SU-DHL-6 (cell line): Measurements from ENCODE around the gene SOX15.

Experiments used
- H2AFZ ChIP-seq: fragments of 200-600 bp; sonication (generic); 2 replicates; pipeline ENCODE4 v1.6.1; 2014; ENCODE audit warnings: low read depth, mild to moderate bottlenecking, moderate library complexity, mixed read lengths, antibody characterized with exemption, low read length; ENCODE audit not compliant: severe bottlenecking
- H3F3A ChIP-seq: fragments of 200-600 bp; shearing (Covaris generic); 2 replicates; pipeline ENCODE4 v1.6.0; 2016; ENCODE audit warnings: antibody characterized with exemption, mild to moderate bottlenecking; ENCODE audit not compliant: insufficient read depth
- H3K27ac ChIP-seq: fragments of 200-600 bp; sonication (generic); 2 replicates; pipeline ENCODE4 v1.5.1; 2016; ENCODE audit warnings: low read depth, mild to moderate bottlenecking, low read length, moderate library complexity, mixed read lengths
- H3K27me3 ChIP-seq: fragments of 200-600 bp; sonication (generic), shearing (Covaris generic); 2 replicates; pipeline ENCODE4 v1.6.0; 2014; ENCODE audit warnings: mild to moderate bottlenecking, low read length
- H3K36me3 ChIP-seq: fragments of 200-600 bp; sonication (generic); 2 replicates; pipeline ENCODE4 v1.6.1; 2014; ENCODE audit warnings: mild to moderate bottlenecking, low read length, mixed read lengths
- H3K4me2 ChIP-seq: fragments of 300-600, 200-600 bp; shearing (Covaris generic), sonication (generic); 2 replicates; pipeline ENCODE4 v1.6.0; 2014; ENCODE audit warnings: low read length, low read depth, mild to moderate bottlenecking; ENCODE audit not compliant: poor library complexity, severe bottlenecking
- H3K4me3 ChIP-seq: fragments of 200-600 bp; sonication (generic); 2 replicates; pipeline ENCODE4 v1.5.1; 2014; ENCODE audit warnings: antibody characterized with exemption, low read length, mild to moderate bottlenecking, mixed read lengths; ENCODE audit not compliant: insufficient read depth, poor library complexity, severe bottlenecking
- H3K79me2 ChIP-seq: fragments of 200-600 bp; sonication (generic); 2 replicates; pipeline ENCODE4 v1.6.1; 2014; ENCODE audit warnings: mild to moderate bottlenecking, low read length, moderate library complexity; ENCODE audit not compliant: insufficient read depth
- H3K9ac ChIP-seq: fragments of 200-600 bp; sonication (generic); 2 replicates; pipeline ENCODE4 v1.7.0; 2014; ENCODE audit warnings: mild to moderate bottlenecking, low read length
- H3K9me2 ChIP-seq: fragments of 200-600 bp; sonication (generic); replicated peaks from 2 replicates; pipeline ENCODE4 v1.6.1; 2014; ENCODE audit warnings: low read length; ENCODE audit not compliant: insufficient read depth
- H3K9me3 ChIP-seq: fragments of 200-600 bp; sonication (generic); 2 replicates; pipeline ENCODE4 v1.6.1; 2014; ENCODE audit warnings: low read length, mixed read lengths; ENCODE audit not compliant: insufficient read depth
- H4K20me1 ChIP-seq: fragments of 200-600 bp; sonication (generic); 2 replicates; pipeline ENCODE4 v1.6.1; 2014; ENCODE audit warnings: low read depth, mild to moderate bottlenecking, antibody characterized with exemption, low read length, moderate library complexity, mixed read lengths
- EZH2phosphoT487 ChIP-seq: fragments of 200-600 bp; sonication (generic), shearing (Covaris generic); conservative IDR thresholded peaks from 2 replicates; pipeline ENCODE4 v1.6.1; 2018; ENCODE audit warnings: mild to moderate bottlenecking, antibody characterized with exemption, low read length, moderate library complexity, mixed read lengths
- TF ChIP-seq, protein P1 (sequence below): fragments of 200-600 bp; sonication (generic); IDR thresholded peaks from one replicate; pipeline ENCODE4 v1.5.1; 2017; ENCODE audit warnings: antibody characterized with exemption, mild to moderate bottlenecking, low read length, moderate library complexity; ENCODE audit not compliant: insufficient read depth, poor library complexity, severe bottlenecking

Gene SOX15

DNA sequence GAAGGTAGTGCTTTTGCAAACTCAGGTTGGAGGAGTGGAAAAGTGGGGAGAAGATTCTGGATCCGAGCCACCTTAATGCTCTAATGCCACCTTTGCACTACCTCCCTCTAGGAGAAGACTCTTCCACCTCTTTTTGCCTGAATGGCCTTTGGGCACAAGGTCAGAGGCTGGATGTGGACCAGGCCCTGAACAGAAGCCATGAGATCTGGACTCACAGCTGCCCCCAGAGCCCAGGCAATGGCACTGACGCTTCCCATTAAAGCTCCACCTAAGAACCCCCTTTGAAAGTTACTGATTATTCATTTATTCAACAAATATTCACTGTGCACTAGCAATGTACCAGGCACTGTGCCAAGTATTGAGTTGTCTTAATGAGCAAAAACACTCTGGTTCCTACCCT, 43.2 kb upstream of the SOX15 start:
- H3K4me2 ChIP-seq: no peak overlapping the region
- no peaks in the 10 kb centered on the region for H3K9me2 ChIP-seq
- no peak overlapping the region for H3K4me3 ChIP-seq
- TF ChIP-seq, protein P1, sequence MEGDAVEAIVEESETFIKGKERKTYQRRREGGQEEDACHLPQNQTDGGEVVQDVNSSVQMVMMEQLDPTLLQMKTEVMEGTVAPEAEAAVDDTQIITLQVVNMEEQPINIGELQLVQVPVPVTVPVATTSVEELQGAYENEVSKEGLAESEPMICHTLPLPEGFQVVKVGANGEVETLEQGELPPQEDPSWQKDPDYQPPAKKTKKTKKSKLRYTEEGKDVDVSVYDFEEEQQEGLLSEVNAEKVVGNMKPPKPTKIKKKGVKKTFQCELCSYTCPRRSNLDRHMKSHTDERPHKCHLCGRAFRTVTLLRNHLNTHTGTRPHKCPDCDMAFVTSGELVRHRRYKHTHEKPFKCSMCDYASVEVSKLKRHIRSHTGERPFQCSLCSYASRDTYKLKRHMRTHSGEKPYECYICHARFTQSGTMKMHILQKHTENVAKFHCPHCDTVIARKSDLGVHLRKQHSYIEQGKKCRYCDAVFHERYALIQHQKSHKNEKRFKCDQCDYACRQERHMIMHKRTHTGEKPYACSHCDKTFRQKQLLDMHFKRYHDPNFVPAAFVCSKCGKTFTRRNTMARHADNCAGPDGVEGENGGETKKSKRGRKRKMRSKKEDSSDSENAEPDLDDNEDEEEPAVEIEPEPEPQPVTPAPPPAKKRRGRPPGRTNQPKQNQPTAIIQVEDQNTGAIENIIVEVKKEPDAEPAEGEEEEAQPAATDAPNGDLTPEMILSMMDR: no peak
- no peak for TF ChIP-seq EZH2phosphoT487
- no peak overlapping the region for H3K27ac ChIP-seq
- H3K36me3 ChIP-seq: no peaks in the 10 kb centered on the region
- H3K9ac ChIP-seq: no peak overlapping the region
- no peaks in the 10 kb centered on the region for H3F3A ChIP-seq
- H3K27me3 ChIP-seq: no peaks in the 10 kb centered on the region
- no peaks in the 10 kb centered on the region for H3K9me3 ChIP-seq
- no peaks in the 10 kb centered on the region for H3K79me2 ChIP-seq
- no peaks in the 10 kb centered on the region for H4K20me1 ChIP-seq
- H2AFZ ChIP-seq: peak overlapping the region; percentile 20

DNA sequence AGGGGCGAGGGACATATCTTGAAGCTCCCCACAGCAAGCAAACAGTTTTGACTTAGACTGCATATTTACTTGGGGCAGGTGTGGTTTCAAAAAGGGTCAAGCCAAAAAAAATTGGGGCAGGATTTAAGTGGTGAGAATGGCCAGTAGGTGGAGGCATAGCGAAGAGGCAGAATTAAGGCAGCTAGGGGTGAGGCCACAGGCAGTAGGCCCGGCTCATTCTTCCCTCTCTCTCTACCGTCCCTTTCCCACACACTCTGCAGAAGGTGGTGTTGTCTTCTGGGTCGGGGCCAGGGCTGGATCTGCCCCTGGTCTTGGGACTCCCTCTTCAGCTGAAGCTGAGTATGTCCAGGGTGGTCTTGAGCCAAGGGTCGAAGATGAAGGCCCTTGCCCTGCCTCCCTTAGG, 42.6 kb upstream of the SOX15 start:
- Histone ChIP-seq H3K79me2 (no peaks in the 10 kb centered on the region), H2AFZ (peak overlapping the region; percentile 20), H4K20me1 (no peaks in the 10 kb centered on the region), H3K9me3 (no peaks in the 10 kb centered on the region), H3K9me2 (no peaks in the 10 kb centered on the region), H3F3A (no peaks in the 10 kb centered on the region), H3K4me2 (no peak overlapping the region), H3K4me3 (no peak overlapping the region), H3K9ac (no peak overlapping the region), H3K27ac (no peak overlapping the region), H3K27me3 (no peaks in the 10 kb centered on the region), H3K36me3 (no peaks in the 10 kb centered on the region)
- TF ChIP-seq, protein P1: peak; percentile 20
- no peak for TF ChIP-seq EZH2phosphoT487

DNA sequence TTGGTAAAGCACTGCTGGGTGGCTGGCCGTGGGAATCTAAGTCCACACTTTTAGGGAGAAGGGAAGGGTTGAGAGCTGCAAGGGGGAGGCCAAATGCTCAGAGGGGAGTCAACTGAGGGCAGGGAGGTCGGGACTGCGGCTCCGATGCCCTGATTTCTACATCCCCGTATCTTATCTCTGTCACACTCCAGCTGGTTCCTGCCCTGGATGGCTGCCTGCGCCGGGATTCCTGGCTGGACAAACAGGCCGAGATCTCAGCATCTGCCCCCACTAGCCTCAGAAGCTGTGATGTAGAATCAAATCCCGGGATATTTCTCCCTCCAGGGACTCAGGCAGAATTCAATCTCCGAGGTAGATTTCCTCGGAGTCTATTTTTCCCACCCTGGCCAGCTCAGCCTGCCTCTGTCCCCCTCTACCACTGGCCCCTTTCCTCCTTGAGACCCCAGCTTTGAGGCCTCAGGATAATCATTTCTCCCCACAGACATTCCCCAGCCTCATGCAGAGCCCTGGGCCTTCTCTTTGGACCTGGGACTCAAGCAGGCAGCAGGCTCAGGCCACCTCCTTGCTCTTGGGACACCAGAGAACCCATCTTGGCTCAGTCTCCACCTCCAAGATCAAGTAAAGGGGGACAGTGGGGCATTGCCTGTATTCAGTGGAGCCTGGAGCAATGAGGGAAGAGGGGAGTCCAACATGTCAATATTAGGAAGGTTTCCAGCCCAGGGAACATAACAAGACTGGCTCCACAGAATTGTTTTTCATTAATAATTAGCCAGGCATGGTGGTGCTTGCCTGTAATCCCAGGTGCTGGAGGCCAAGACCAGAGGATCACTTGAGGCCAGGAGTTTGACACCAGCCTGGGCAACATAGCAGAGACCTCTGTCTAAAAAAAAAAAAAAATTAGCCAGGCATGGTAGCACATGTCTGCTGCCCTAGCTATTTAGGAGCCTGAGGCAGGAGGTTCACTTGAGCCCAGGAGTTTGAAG, 41.8 kb upstream of the SOX15 start:
- Histone ChIP-seq H2AFZ (no peak overlapping the region), H3K27me3 (no peaks in the 10 kb centered on the region), H3K79me2 (no peaks in the 10 kb centered on the region), H3F3A (no peaks in the 10 kb centered on the region), H4K20me1 (no peaks in the 10 kb centered on the region), H3K9me2 (no peaks in the 10 kb centered on the region), H3K4me3 (no peak overlapping the region), H3K9ac (no peak overlapping the region), H3K27ac (no peak overlapping the region), H3K36me3 (no peaks in the 10 kb centered on the region), H3K4me2 (no peak overlapping the region), H3K9me3 (no peaks in the 10 kb centered on the region)
- no peak for TF ChIP-seq EZH2phosphoT487
- TF ChIP-seq, protein P1: no peak
